Hepatocyte (in vitro differentiated cells): ENCODE results near the gene CAPN11.

Source experiments
- EZH2 ChIP-seq: fragments of 200-600 bp; sonication (generic); IDR thresholded peaks from 2 replicates; pipeline ENCODE4 v1.6.1; 2016; ENCODE audit warnings: antibody characterized with exemption, mild to moderate bottlenecking, borderline replicate concordance
- TF ChIP-seq, protein P1 (sequence below): fragments of 200-600 bp; sonication (generic); IDR thresholded peaks from 2 replicates; pipeline ENCODE4 v1.5.1; 2016; ENCODE audit warnings: antibody characterized with exemption, mild to moderate bottlenecking; ENCODE audit not compliant: poor library complexity

GRCh38 chr6:44133003-44133931 lies 25.4 kb upstream of the CAPN11 start:
- TF ChIP-seq EZH2 = no peak
- TF ChIP-seq, protein P1, sequence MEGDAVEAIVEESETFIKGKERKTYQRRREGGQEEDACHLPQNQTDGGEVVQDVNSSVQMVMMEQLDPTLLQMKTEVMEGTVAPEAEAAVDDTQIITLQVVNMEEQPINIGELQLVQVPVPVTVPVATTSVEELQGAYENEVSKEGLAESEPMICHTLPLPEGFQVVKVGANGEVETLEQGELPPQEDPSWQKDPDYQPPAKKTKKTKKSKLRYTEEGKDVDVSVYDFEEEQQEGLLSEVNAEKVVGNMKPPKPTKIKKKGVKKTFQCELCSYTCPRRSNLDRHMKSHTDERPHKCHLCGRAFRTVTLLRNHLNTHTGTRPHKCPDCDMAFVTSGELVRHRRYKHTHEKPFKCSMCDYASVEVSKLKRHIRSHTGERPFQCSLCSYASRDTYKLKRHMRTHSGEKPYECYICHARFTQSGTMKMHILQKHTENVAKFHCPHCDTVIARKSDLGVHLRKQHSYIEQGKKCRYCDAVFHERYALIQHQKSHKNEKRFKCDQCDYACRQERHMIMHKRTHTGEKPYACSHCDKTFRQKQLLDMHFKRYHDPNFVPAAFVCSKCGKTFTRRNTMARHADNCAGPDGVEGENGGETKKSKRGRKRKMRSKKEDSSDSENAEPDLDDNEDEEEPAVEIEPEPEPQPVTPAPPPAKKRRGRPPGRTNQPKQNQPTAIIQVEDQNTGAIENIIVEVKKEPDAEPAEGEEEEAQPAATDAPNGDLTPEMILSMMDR = peak; percentile 2
